ENCODE results near the gene ABAT.

DNA sequence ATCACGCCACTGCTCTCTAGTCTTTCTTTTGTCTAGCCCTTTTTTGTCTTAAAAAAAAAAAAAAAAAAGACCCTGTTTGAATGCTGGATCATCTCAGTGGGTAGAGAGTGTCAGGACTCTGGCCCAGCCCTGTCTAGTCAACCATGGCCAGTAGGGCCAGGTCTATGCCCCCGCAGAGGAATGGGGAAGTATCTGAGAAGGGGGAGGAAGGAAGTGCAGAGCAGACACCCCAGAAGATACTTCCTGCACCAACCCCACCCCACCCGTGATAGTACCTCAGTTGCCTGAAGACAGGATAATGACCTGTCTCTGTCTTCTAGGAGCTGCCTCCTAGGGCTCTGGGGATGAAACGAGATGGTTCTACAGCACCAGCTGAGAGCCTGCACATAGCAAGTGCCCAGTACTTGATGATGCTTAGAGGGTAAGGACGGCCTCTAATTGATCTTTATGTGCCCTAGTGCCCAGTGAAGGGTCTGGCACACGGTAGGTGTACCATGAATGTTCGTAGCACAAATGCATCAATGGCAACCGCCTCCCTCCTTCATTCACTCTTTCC is 55.4 kb downstream of the ABAT start:
- TF ChIP-seq CTCF (IDR thresholded peaks at IDR 0.05), result no peak
- no peak for TF ChIP-seq POLR2AphosphoS5 (IDR thresholded peaks at IDR 0.05)
- no peak for TF ChIP-seq POLR2A (IDR thresholded peaks at IDR 0.05)
